HFFc6 (cell line): Measurements from ENCODE around the gene PCDH19. TPM values are rescaled to one million over a fixed set of nuclear protein-coding genes. Genes with fewer than 3 reads are reported as not detected.

Experiments used
- DNase-seq: peaks from one replicate; pipeline ENCODE4 v3.0.0-alpha.2; 2018
- H3K27ac Mint-ChIP-seq: 2 replicates; pipeline ENCODE4 v1.8.0; 2020; ENCODE audit warnings: mild to moderate bottlenecking, mixed read lengths
- H3K27me3 Mint-ChIP-seq: 2 replicates; pipeline ENCODE4 v1.8.0; 2021; ENCODE audit warnings: mild to moderate bottlenecking, moderate library complexity, mixed read lengths; ENCODE audit not compliant: insufficient read depth
- H3K36me3 Mint-ChIP-seq: 2 replicates; pipeline ENCODE4 v1.8.0; 2021; ENCODE audit warnings: low read depth, mixed read lengths
- H3K4me1 Mint-ChIP-seq: 2 replicates; pipeline ENCODE4 v1.8.0; 2020; ENCODE audit warnings: low read depth, mixed read lengths
- H3K4me3 Mint-ChIP-seq: 2 replicates; pipeline ENCODE4 v1.8.0; 2020; ENCODE audit warnings: mild to moderate bottlenecking, moderate library complexity, mixed read lengths
- H3K9me3 Mint-ChIP-seq: 2 replicates; pipeline ENCODE4 v1.8.0; 2020; ENCODE audit warnings: mild to moderate bottlenecking, mixed read lengths
- total RNA-seq, 6 experiments: library from RNA; stranded (reverse); fragmentation: NEBNext Ultra II Directional; extraction: Animal tissue kit (Norgen Biotek cat#: 25700); gene quantifications; 2 replicates in 1 of 6; 3 replicates in 5 of 6; pipeline ENCODE4 v1.2.3, GENCODE V29; 2021
- TF ChIP-seq, protein P1 (sequence below): fragments of 200-600 bp; sonication (generic); IDR thresholded peaks from 2 replicates; pipeline ENCODE4 v1.5.0; 2021; ENCODE audit warnings: antibody characterized with exemption, mild to moderate bottlenecking

The PCDH19 gene
- total RNA-seq, 6 experiments from 2014 or later = 0.02 to 0.13 (median 0.08) TPM

DNA sequence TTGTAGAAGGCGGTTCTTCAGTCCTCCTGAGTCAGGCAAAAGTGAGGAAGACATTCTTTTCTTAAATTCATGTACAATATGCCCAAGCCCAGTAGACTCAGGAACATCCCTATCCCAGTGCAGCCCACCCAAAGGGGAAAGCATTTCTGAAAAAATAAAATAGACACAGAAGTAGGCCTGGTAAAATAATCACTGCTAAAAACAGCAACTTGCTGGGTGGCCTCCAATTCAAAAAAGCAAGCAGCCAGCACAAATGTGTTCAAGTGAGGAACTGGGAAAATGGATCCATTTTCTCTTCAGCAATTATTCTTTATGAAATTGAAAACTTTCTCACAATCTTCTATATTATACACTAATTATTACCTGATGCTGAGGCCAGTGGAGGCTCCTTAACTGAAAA, 165.4 kb downstream of the PCDH19 start:
- DNase-seq = no peak
- Mint-ChIP-seq H3K27ac (no peak overlapping the region), H3K27me3 (no peaks in the 10 kb centered on the region), H3K36me3 (no peaks in the 10 kb centered on the region), H3K4me3 (no peak overlapping the region), H3K4me1 (no peaks in the 10 kb centered on the region), H3K9me3 (peaks cover 4% of the 10 kb centered on the region)
- TF ChIP-seq, protein P1, sequence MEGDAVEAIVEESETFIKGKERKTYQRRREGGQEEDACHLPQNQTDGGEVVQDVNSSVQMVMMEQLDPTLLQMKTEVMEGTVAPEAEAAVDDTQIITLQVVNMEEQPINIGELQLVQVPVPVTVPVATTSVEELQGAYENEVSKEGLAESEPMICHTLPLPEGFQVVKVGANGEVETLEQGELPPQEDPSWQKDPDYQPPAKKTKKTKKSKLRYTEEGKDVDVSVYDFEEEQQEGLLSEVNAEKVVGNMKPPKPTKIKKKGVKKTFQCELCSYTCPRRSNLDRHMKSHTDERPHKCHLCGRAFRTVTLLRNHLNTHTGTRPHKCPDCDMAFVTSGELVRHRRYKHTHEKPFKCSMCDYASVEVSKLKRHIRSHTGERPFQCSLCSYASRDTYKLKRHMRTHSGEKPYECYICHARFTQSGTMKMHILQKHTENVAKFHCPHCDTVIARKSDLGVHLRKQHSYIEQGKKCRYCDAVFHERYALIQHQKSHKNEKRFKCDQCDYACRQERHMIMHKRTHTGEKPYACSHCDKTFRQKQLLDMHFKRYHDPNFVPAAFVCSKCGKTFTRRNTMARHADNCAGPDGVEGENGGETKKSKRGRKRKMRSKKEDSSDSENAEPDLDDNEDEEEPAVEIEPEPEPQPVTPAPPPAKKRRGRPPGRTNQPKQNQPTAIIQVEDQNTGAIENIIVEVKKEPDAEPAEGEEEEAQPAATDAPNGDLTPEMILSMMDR = no peak

Other genes starting within 250 kb of the PCDH19 start
- gene TNMD, start 174.7 kb upstream of the PCDH19 start, total RNA-seq = not detected
- 10 to 100 TPM; 14.5 to 20.7 (median 18.3) TPM for gene TSPAN6, start 226.5 kb upstream of the PCDH19 start, total RNA-seq
- 10 to 100 TPM; 16.8 to 32.0 (median 23.7) TPM for gene SRPX2, start 233.9 kb upstream of the PCDH19 start, total RNA-seq